Activated T-cell treated with anti-CD3 and anti-CD28 coated beads, Interleukin-2, amount 50 U/mL, for 48 hours (primary cell): Measurements from ENCODE around the gene SAP130.
A peak's percentile ranks its signal among the peaks of the same experiment; 100 is the strongest.

Experiments
- DNase-seq, 2 experiments: peaks; one replicate each; pipeline ENCODE4 v3.0.0-alpha.2; 2020

SAP130 gene

DNA sequence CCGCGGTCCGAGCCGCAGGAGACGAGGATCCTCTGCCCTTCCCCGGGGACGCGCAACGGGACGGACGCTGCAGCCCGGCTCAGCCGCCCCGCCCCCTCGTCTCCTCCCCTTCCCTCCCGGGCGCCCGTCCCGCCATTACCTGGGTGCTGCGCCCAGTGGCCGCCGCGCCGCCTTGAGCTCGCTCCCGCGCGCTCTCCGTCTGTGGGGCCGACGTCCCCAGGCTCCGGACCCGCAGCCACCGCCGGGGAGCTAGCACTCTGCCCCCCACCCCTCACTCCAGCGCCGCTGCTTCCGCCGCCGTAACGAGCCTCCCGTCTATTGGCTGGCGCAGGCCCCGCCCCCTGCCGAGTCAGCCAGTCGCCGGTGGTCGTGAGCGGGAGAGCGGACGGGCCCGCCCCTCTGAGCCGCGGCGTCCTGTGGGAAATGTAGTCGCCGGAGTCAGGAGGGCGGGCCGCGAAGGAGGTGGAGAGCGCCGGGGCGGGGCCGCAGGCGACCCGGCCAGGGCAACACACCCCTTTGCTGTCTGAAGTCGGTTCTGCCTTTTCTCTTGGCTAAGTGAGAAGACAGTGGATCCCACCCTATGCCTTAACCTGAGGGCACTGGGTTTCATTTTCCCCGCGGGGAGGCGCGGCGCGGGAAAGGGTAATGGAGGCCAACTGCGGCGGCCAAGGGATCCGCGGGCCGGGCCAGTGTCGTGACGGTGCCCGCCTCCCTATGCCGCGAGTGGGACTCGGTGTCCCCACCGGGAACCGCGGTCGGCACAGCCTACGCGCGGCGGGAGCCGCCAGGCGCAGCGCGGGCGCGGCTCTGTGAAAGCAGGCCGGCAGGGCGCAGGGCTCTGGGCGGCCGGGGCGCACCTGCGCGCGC is at the start of gene SAP130:
Gene SAP130, minus strand, starts transcription at position 259 of the 867 bp plus-strand sequence. CDS start 1,767 bp downstream, outside the sequence.
- peak; percentile 97 to 99 for DNase-seq

DNA sequence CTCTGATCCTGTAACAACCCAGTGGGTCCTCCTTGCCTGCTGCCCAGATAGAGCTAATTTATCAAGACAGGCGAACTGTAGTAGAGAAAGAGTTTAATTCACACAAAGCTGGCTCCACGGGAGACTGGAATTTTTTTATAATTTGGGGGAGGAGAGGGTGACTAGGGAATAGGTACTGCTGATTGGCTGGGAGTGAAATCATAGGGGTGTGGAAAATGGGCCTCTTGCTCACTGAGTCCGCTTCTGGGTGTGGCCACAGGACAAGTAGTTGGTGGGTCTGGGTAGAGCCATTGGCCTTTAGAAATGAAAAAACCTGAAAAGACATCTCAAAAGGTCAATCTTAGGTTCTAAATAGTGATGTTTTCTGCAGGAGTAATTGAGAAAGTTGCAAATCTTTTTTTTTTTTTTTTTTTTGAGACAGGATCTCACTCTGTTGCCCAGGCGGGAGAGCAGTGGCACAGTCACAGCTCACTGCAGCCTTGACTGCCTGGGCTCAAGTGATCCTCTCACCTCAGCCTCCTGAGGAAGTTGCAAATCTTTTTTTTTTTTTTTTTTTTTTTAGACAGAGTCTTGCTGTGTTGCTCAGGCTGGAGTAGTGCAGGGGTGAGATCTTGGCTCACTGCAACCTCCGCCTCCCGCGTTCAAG is 48.7 kb upstream of the SAP130 start:
- no peak for DNase-seq

DNA sequence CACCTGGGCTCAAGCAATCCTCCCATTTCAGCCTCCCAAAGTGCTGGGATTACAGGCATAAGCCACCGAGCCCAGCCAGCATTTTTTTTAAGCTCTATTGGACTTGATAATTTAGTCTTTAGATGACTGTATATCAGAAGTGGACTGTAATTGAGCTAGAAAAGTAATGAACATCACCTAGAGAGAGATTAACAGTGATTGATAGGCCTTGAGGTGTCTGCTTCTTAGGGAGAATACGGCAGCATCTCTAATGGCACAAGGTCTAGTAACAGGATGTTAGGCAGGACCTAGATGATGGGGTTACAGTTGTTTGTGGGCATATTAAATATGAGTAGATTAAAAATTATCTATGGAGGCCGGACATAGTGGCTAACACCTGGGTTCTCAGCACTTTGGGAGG is 45.4 kb upstream of the SAP130 start:
- DNase-seq: no peak

DNA sequence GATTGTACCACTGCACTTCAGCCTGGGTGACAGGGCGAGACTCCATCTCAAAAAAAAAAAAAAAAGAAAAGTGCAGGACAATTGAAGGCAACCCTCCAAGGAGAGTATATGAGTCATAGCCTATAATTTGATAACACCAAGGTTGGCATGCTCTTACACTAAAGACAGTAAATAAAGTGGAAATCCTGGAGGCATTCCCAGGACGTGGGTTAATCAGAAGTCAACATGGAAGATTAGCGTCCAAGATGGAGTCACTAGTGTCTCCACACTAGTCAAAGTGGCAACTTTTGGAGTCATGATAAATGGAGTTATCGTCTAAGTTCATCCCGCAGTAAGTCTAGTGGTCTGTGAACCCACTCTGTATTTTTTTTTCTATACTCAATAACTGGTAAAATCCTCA is 41.9 kb upstream of the SAP130 start:
- no peak for DNase-seq

DNA sequence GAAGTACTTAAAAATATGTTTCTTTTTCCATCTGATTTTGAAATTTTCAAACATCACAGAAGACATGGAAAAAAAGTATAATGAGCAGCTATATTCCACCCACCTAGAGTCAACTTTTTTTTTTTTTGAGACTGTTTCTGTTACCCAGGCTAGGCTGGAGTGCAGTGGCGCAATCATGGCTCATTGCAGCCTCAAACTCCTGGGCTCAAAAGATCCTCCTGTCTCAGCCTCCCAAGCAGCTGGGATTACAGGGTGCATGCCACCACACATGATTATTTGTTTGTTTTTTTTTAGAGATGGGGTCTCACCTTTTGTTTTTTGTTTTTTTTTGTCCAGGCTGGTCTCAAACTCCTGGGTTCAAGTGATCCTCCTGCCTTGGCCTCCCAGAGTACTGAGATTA is 36.5 kb upstream of the SAP130 start:
- no peak for DNase-seq

- DNase-seq: no peak
These were observed 34.7 kb upstream of the SAP130 start for GRCh38 chr2:128062571-128062970.

DNA sequence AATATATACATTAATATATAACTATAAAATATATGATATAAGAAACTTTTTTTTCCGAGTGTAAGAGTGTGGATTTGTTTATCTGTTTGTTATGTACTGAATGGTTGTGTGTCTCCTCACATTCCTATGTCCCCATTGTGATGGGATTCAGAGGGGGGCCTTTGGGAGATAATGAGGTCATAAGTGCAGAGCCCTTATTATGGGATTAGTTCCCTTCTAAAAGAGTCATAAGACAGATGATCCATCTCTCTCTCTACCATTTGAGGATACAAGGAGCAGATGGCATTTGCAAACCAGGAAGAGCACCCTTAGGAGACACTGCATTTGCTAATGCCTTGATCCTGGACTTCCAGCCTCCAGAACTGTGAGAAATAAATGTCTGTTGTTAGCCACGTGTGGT is 30.3 kb upstream of the SAP130 start:
- DNase-seq: no peak

- DNase-seq: no peak
These were observed 29.5 kb upstream of the SAP130 start for GRCh38 chr2:128057334-128057733.

GRCh38 chr2:128054104-128054885 is 26.4 kb upstream of the SAP130 start:
- DNase-seq: no peak

- DNase-seq: no peak
These were observed 25.5 kb upstream of the SAP130 start for GRCh38 chr2:128053331-128053730.

- no peak for DNase-seq
These were observed 15.2 kb upstream of the SAP130 start for GRCh38 chr2:128043041-128043440.

GRCh38 chr2:128041561-128041960 is 13.7 kb upstream of the SAP130 start:
- no peak for DNase-seq

DNA sequence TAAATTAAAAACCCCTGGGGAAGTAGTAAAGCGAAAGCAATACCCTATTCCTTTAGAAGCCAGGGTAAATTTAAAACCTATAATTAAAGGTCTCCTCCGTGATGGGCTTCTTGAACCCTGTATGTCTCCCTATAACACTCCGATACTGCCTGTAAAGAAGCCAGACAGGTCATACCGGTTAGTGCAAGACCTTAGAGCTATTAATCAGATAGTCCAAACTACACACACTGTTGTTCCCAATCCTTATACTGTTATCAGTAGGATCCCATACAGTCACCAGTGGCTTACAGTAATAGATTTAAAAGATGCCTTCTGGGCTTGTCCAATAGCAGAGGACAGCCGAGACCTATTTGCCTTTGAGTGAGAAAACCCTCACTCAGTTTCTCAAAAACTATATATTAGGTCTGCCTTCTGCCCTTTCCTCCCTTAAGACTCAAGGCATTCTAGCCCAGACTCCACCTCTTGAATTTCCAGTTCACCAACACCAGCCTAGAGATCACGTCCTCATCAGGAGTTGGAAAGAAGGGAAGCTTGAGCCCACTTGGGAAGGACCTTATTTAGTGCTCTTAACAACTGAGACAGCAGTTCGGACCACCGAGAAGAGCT is 12.4 kb upstream of the SAP130 start:
- DNase-seq: no peak

- DNase-seq: no peak
These were observed 11.7 kb upstream of the SAP130 start for GRCh38 chr2:128039535-128039934.

- DNase-seq: no peak
These were observed 10.6 kb upstream of the SAP130 start for GRCh38 chr2:128038411-128038810.

DNA sequence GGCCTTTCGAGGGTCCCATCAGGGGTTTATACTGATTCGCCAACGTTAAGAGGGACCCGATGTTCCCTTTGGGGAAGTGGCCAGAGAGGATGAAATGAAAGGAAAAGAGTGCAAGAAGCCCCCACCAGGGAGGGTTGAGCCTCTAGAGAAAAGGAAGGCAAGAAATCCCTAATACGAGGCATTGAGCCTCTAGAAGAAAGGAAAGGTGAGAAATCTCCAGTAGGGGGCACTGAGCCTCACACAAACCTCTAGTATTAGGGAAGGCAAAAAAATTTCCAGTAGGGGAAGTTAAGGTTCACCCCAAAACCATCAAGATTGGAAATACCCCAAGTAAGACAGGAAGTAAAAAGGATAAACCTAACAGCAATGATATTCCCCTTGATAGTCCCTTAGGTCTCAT is 9.8 kb upstream of the SAP130 start:
- no peak for DNase-seq

GRCh38 chr2:128036748-128037607 is 9.1 kb upstream of the SAP130 start:
- DNase-seq: no peak

DNA sequence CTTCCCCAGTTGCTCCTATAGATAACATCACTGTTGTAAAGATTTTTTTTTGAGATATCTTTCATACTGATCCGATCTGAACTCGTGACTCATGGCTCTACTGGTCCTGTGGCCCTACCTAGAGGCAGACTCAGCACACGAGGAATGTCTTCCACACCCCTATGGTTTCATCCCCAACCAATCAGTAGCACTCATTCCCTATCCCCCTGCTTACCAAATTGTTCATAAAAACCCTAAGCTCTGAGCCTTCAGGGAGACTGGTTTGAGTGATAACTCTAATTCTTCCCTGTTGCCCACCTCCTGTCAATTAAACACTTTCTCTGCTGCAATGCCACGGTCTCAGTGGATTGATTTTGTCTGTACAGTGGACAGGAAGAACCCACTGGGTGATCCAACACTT is 4.2 kb upstream of the SAP130 start:
- no peak for DNase-seq

- DNase-seq: no peak
These were observed 802 bp upstream of the SAP130 start for GRCh38 chr2:128028668-128029054.

DNA sequence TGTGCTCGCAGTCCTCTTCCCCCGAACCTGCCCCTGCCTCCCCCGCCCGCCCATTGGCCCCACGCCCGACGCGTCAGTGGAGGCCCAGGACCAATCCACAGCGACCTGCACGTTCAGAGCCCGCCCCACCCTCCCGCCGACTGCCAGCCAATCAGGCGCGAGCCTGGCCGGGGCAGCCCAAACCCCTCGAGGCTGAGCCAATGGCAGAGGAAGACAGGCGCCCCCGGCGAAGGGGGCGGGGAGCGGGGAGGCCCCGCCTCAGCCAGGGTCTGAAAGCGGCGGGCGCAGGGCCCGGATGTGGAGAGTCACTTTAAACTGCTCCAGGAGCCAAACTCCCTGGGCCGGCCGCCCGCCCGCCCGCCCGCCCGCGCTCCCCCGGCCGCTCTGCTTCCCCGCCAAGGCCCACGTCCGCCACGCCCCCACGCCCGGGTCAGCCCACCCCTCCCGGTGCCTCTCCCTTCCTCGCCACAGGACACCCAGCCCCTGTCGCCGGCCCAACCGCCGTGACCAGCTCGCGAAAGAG is 520 bp downstream of the SAP130 start:
- DNase-seq: peak; percentile 99

GRCh38 chr2:128026448-128027277 is 1.2 kb downstream of the SAP130 start:
- DNase-seq: no peak
